ENCODE measurements around the gene KRT13.

- TF ChIP-seq GLIS3 (CRISPR knock-in tag; IDR thresholded peaks at IDR 0.05) (no peak), ZFP3 (CRISPR knock-in tag; IDR thresholded peaks at IDR 0.05) (no peak)
These were observed 39.5 kb upstream of the KRT13 start for GRCh38 chr17:41544935-41545334.
